Tibial nerve (tissue), 4 donors: Measurements from ENCODE around the gene ARGLU1. TPM values are rescaled to one million over a fixed set of nuclear protein-coding genes. Genes with fewer than 3 reads are reported as not detected.
A peak's percentile ranks its signal among the peaks of the same experiment; 100 is the strongest.

Source experiments
- DNase-seq, 2 donors: peaks; one replicate each; pipeline ENCODE4 v3.0.0-alpha.2; 2019; ENCODE audit warnings: low spot score in 2 of 2
- H3K27ac ChIP-seq, 4 donors: fragments of 200-600 bp; sonication (generic) in 3 of 4; one replicate each; pipeline ENCODE4 v1.5.1; 2017 to 2019; ENCODE audit warnings: mild to moderate bottlenecking in 1 of 4
- H3K27me3 ChIP-seq, 2 donors: fragments of 200-600 bp; sonication (generic) in 1 of 2; one replicate each; pipeline versions ENCODE4 v1.5.1 to v1.6.0; 2017 to 2019
- H3K36me3 ChIP-seq, 3 donors: fragments of 200-600 bp; sonication (generic); one replicate each; pipeline ENCODE4 v1.5.1; 2018 to 2019
- H3K4me1 ChIP-seq, 4 donors: fragments of 200-600 bp; sonication (generic) in 3 of 4; one replicate each; pipeline ENCODE4 v1.5.1; 2017 to 2019
- H3K4me3 ChIP-seq, 4 donors: fragments of 200-600 bp; sonication (generic) in 3 of 4; one replicate each; pipeline ENCODE4 v1.5.1; 2017 to 2019; ENCODE audit warnings: mild to moderate bottlenecking in 1 of 4, moderate library complexity in 1 of 4
- H3K9me3 ChIP-seq, 4 donors: fragments of 200-600 bp; sonication (generic) in 3 of 4; one replicate each; pipeline ENCODE4 v1.5.1; 2017 to 2019
- CTCF ChIP-seq, 5 experiments: fragments of 200-600 bp in 3 of 5; fragments of 450-650 bp in 2 of 5; sonication (generic) in 3 of 5; IDR thresholded peaks; one replicate each; pipeline ENCODE4 v1.5.1; 2016 to 2019; ENCODE audit warnings: antibody characterized with exemption in 5 of 5, mild to moderate bottlenecking in 3 of 5, moderate library complexity in 2 of 5
- EP300 ChIP-seq, 2 donors: sonication (generic); formaldehyde crosslinking; IDR thresholded peaks; one replicate each; pipeline ENCODE4 v1.6.1; 2017; ENCODE audit warnings: antibody characterized with exemption in 2 of 2, mild to moderate bottlenecking in 1 of 2
- POLR2A ChIP-seq, 2 donors: fragments of 450-650 bp; IDR thresholded peaks; one replicate each; pipeline ENCODE4 v1.6.1; 2017; ENCODE audit warnings: antibody characterized with exemption in 2 of 2, mild to moderate bottlenecking in 2 of 2, moderate library complexity in 2 of 2
- WGBS, 2 donors: methylation state at CpG; one replicate each; pipeline ENCODE4 v1.1.5; 2018; 5-methylcytosine and 5-hydroxymethylcytosine counted together
- total RNA-seq, 4 donors: library from RNA; depleted of rRNA; stranded (reverse); fragments of >200 nt; gene quantifications; one replicate each; pipeline ENCODE4 v1.1.0, GENCODE V29; 2016

Gene ARGLU1
- total RNA-seq, 4 donors from 2014 or later: 115 to 148 (median 138) TPM

GRCh38 chr13:106573868-106574267 is 5.9 kb upstream of the ARGLU1 start:
- peak overlapping the region; percentile 35 to 89 (median 54) for H3K27ac ChIP-seq
- no peaks in the 10 kb centered on the region for H3K9me3 ChIP-seq
- no peak for TF ChIP-seq EP300 (IDR thresholded peaks at IDR 0.05)
- no peak for TF ChIP-seq POLR2A (IDR thresholded peaks at IDR 0.05)
- no peak for TF ChIP-seq CTCF (IDR thresholded peaks at IDR 0.05)
- no peaks in the 10 kb centered on the region for H3K36me3 ChIP-seq
- 27 to 36% methylated on average over 3 of the region's 3 CpGs for WGBS, 2 donors
- H3K27me3 ChIP-seq: no peaks in the 10 kb centered on the region
- peak; percentile 42 to 62 for DNase-seq
- no peak overlapping the region for H3K4me3 ChIP-seq
- H3K4me1 ChIP-seq: peaks cover 0 to 12% (median 2%) of the 10 kb centered on the region in 4 donors

- DNase-seq: peak in 1 of 2 donors; percentile 66
- H3K27me3 ChIP-seq: no peaks in the 10 kb centered on the region
- peaks cover 0 to 16% (median 2%) of the 10 kb centered on the region in 4 donors for H3K4me1 ChIP-seq
- H3K27ac ChIP-seq: peak overlapping the region; percentile 35 to 89 (median 52)
- no peak overlapping the region for H3K4me3 ChIP-seq
- H3K36me3 ChIP-seq: no peaks in the 10 kb centered on the region
- WGBS, 2 donors: 65 to 66% methylated on average over 8 of the region's 8 CpGs
- TF ChIP-seq CTCF (IDR thresholded peaks at IDR 0.05) (no peak), EP300 (IDR thresholded peaks at IDR 0.05) (peak in 1 of 2 donors; percentile 42), POLR2A (IDR thresholded peaks at IDR 0.05) (no peak)
- no peaks in the 10 kb centered on the region for H3K9me3 ChIP-seq
Observed at GRCh38 chr13:106573284-106573846, 5.4 kb upstream of the ARGLU1 start.

GRCh38 chr13:106570299-106570852 is 2.4 kb upstream of the ARGLU1 start:
- peaks cover 0 to 33% (median 12%) of the 10 kb centered on the region in 4 donors for H3K4me1 ChIP-seq
- H3K27me3 ChIP-seq: no peaks in the 10 kb centered on the region
- H3K9me3 ChIP-seq: no peaks in the 10 kb centered on the region
- peak overlapping the region in 1 of 4 donors; percentile 5 for H3K4me3 ChIP-seq
- WGBS, 2 donors: 45 to 46% methylated on average over 14 of the region's 14 CpGs
- H3K36me3 ChIP-seq: no peaks in the 10 kb centered on the region
- H3K27ac ChIP-seq: peak overlapping the region in 2 of 4 donors; percentile 33 to 89
- TF ChIP-seq POLR2A (IDR thresholded peaks at IDR 0.05) (peak in 1 of 2 donors; percentile 14), EP300 (IDR thresholded peaks at IDR 0.05) (no peak)
- peak; percentile 20 to 71 for DNase-seq

GRCh38 chr13:106569233-106570095 is 1.5 kb upstream of the ARGLU1 start:
- H3K4me1 ChIP-seq: peaks cover 0 to 42% (median 20%) of the 10 kb centered on the region in 4 donors
- no peak for DNase-seq
- TF ChIP-seq CTCF (IDR thresholded peaks at IDR 0.05) (no peak), POLR2A (IDR thresholded peaks at IDR 0.05) (no peak), EP300 (IDR thresholded peaks at IDR 0.05) (no peak)
- 77 to 80% methylated on average over 3 of the region's 3 CpGs for WGBS, 2 donors
- no peaks in the 10 kb centered on the region for H3K9me3 ChIP-seq
- peak overlapping the region in 2 of 4 donors; percentile 30 to 89 for H3K27ac ChIP-seq
- H3K4me3 ChIP-seq: no peak overlapping the region
- no peaks in the 10 kb centered on the region for H3K27me3 ChIP-seq
- H3K36me3 ChIP-seq: no peaks in the 10 kb centered on the region

GRCh38 chr13:106568299-106569003 is 514 bp upstream of the ARGLU1 start:
- peak overlapping the region in 3 of 4 donors; percentile 98 to 99 (median 98) for H3K27ac ChIP-seq
- peak overlapping the region; percentile 93 to 100 (median 96) for H3K4me3 ChIP-seq
- H3K4me1 ChIP-seq: peaks cover 0 to 41% (median 28%) of the 10 kb centered on the region in 4 donors
- no peak for TF ChIP-seq EP300 (IDR thresholded peaks at IDR 0.05)
- TF ChIP-seq POLR2A (IDR thresholded peaks at IDR 0.05): no peak
- TF ChIP-seq CTCF (IDR thresholded peaks at IDR 0.05): no peak
- H3K27me3 ChIP-seq: no peaks in the 10 kb centered on the region
- H3K9me3 ChIP-seq: no peaks in the 10 kb centered on the region
- WGBS, 2 donors: 13 to 22% methylated on average over 11 of the region's 11 CpGs
- DNase-seq: no peak
- no peaks in the 10 kb centered on the region for H3K36me3 ChIP-seq
